BE2C (cell line): ENCODE data around the gene DCLK1.

Source experiments
- DNase-seq: peaks from one replicate; pipeline ENCODE4 v3.0.0-alpha.2; 2020
- H3K27me3 ChIP-seq: fragments of 250-450 bp; sonication (Bioruptor Pico); 2 replicates; pipeline ENCODE4 v1.5.1; 2020; ENCODE audit warnings: mild to moderate bottlenecking
- H3K36me3 ChIP-seq: fragments of 250-450 bp; sonication (Bioruptor Pico); 2 replicates; pipeline ENCODE4 v1.5.1; 2020; ENCODE audit warnings: mild to moderate bottlenecking
- H3K4me1 ChIP-seq: fragments of 250-450 bp; sonication (Bioruptor Pico); 2 replicates; pipeline ENCODE4 v1.5.1; 2020
- H3K4me3 ChIP-seq: 2 replicates; pipeline ENCODE4 v1.5.1; 2011; ENCODE audit warnings: low read depth, low read length
- H3K9me3 ChIP-seq: fragments of 250-450 bp; sonication (Bioruptor Pico); 2 replicates; pipeline ENCODE4 v1.5.1; 2020
- CTCF ChIP-seq: IDR thresholded peaks from 2 replicates; pipeline ENCODE4 v1.5.1; 2012; ENCODE audit warnings: mild to moderate bottlenecking, low read depth, low read length

Gene DCLK1

GRCh38 chr13:36058116-36058515 is 73.1 kb downstream of the DCLK1 start:
- H3K4me1 ChIP-seq = peaks cover 18% of the 10 kb centered on the region
- H3K27me3 ChIP-seq = no peaks in the 10 kb centered on the region
- DNase-seq = no peak
- H3K36me3 ChIP-seq = no peaks in the 10 kb centered on the region
- TF ChIP-seq CTCF = no peak
- H3K9me3 ChIP-seq = no peaks in the 10 kb centered on the region
- no peak overlapping the region for H3K4me3 ChIP-seq

GRCh38 chr13:36057547-36057946 is 73.6 kb downstream of the DCLK1 start:
- Histone ChIP-seq H3K4me3 (no peak overlapping the region), H3K36me3 (no peaks in the 10 kb centered on the region), H3K4me1 (peaks cover 18% of the 10 kb centered on the region), H3K9me3 (no peaks in the 10 kb centered on the region), H3K27me3 (no peaks in the 10 kb centered on the region)
- TF ChIP-seq CTCF = no peak
- DNase-seq = no peak

- H3K36me3 ChIP-seq = no peaks in the 10 kb centered on the region
- TF ChIP-seq CTCF = no peak
- DNase-seq = no peak
Observed at GRCh38 chr13:36057041-36057440, 74.1 kb downstream of the DCLK1 start.

GRCh38 chr13:36055366-36055765 is 75.8 kb downstream of the DCLK1 start:
- Histone ChIP-seq H3K36me3 (no peaks in the 10 kb centered on the region), H3K4me1 (peaks cover 11% of the 10 kb centered on the region), H3K4me3 (no peak overlapping the region), H3K27me3 (no peaks in the 10 kb centered on the region), H3K9me3 (no peaks in the 10 kb centered on the region)
- no peak for TF ChIP-seq CTCF
- no peak for DNase-seq

More at GRCh38 chr13:36057041-36057440, 74.1 kb downstream of the DCLK1 start:
- Histone ChIP-seq H3K4me1 (peaks cover 16% of the 10 kb centered on the region), H3K27me3 (no peaks in the 10 kb centered on the region), H3K4me3 (no peak overlapping the region), H3K9me3 (no peaks in the 10 kb centered on the region)

- Histone ChIP-seq H3K27me3 (no peaks in the 10 kb centered on the region), H3K4me1 (peaks cover 2% of the 10 kb centered on the region; the same call in 1 of the 2 replicates), H3K9me3 (no peaks in the 10 kb centered on the region), H3K4me3 (no peak overlapping the region), H3K36me3 (no peaks in the 10 kb centered on the region)
- no peak for TF ChIP-seq CTCF
- DNase-seq = no peak
Observed at GRCh38 chr13:36054041-36054440, 77.1 kb downstream of the DCLK1 start.

- TF ChIP-seq CTCF = no peak
- no peaks in the 10 kb centered on the region for H3K36me3 ChIP-seq
- H3K9me3 ChIP-seq = no peaks in the 10 kb centered on the region
- no peak overlapping the region for H3K4me3 ChIP-seq
- H3K27me3 ChIP-seq = no peaks in the 10 kb centered on the region
- no peak for DNase-seq
- H3K4me1 ChIP-seq = no peaks in the 10 kb centered on the region; the same call in 1 of the 2 replicates
Observed at GRCh38 chr13:36051082-36051481, 80.1 kb downstream of the DCLK1 start.
